Measurements from ENCODE around the gene DOCK9. TPM values are rescaled to one million over a fixed set of nuclear protein-coding genes. Genes with fewer than 3 reads are reported as not detected.

Gene DOCK9
- total RNA-seq, 1 donor from 2014 or later: 97.6 TPM

- intact Hi-C loops (cut with micrococcal nuclease): no loop called here
Observed at GRCh38 chr13:98802559-98802958, 175.3 kb downstream of the DOCK9 start.

- intact Hi-C loops (cut with micrococcal nuclease): no loop called here
Observed at GRCh38 chr13:98801626-98802418, 176.0 kb downstream of the DOCK9 start.

- intact Hi-C loops (cut with micrococcal nuclease): no loop called here
Observed at GRCh38 chr13:98800078-98800477, 177.8 kb downstream of the DOCK9 start.

- intact Hi-C loops (cut with micrococcal nuclease): no loop called here
Observed at GRCh38 chr13:98798849-98799645, 178.8 kb downstream of the DOCK9 start.

- intact Hi-C loops (cut with micrococcal nuclease): no loop called here
Observed at GRCh38 chr13:98797456-98797855, 180.4 kb downstream of the DOCK9 start.

GRCh38 chr13:98796798-98797197, 181.1 kb downstream of the DOCK9 start:
- intact Hi-C loops (cut with micrococcal nuclease): no loop called here

- intact Hi-C loops (cut with micrococcal nuclease): no loop called here
Observed at GRCh38 chr13:98796191-98796590, 181.7 kb downstream of the DOCK9 start.

GRCh38 chr13:98795220-98795619, 182.6 kb downstream of the DOCK9 start:
- intact Hi-C loops (cut with micrococcal nuclease): no loop called here

GRCh38 chr13:98794498-98794897, 183.4 kb downstream of the DOCK9 start:
- intact Hi-C loops (cut with micrococcal nuclease): no loop called here

GRCh38 chr13:98792785-98793495, 184.9 kb downstream of the DOCK9 start:
- intact Hi-C loops (cut with micrococcal nuclease): no loop called here

GRCh38 chr13:98792321-98792720, 185.5 kb downstream of the DOCK9 start:
- intact Hi-C loops (cut with micrococcal nuclease): no loop called here

- intact Hi-C loops (cut with micrococcal nuclease): no loop called here
Observed at GRCh38 chr13:98791611-98792010, 186.3 kb downstream of the DOCK9 start.

GRCh38 chr13:98787996-98788395, 189.9 kb downstream of the DOCK9 start:
- intact Hi-C loops (cut with micrococcal nuclease): no loop called here

GRCh38 chr13:98787173-98787572, 190.7 kb downstream of the DOCK9 start:
- intact Hi-C loops (cut with micrococcal nuclease): no loop called here

GRCh38 chr13:98786023-98786422, 191.8 kb downstream of the DOCK9 start:
- intact Hi-C loops (cut with micrococcal nuclease): no loop called here

- intact Hi-C loops (cut with micrococcal nuclease): no loop called here
Observed at GRCh38 chr13:98785405-98785804, 192.5 kb downstream of the DOCK9 start.

- intact Hi-C loops (cut with micrococcal nuclease): no loop called here
Observed at GRCh38 chr13:98784666-98785065, 193.2 kb downstream of the DOCK9 start.

GRCh38 chr13:98783856-98784478, 193.9 kb downstream of the DOCK9 start:
- intact Hi-C loops (cut with micrococcal nuclease): no loop called here

GRCh38 chr13:98782654-98783053, 195.2 kb downstream of the DOCK9 start:
- intact Hi-C loops (cut with micrococcal nuclease): no loop called here

GRCh38 chr13:98781905-98782304, 196.0 kb downstream of the DOCK9 start:
- intact Hi-C loops (cut with micrococcal nuclease): no loop called here

- intact Hi-C loops (cut with micrococcal nuclease): no loop called here
Observed at GRCh38 chr13:98781470-98781869, 196.4 kb downstream of the DOCK9 start.

All from T-helper 1 cell treated with Interleukin-12 subunit alpha and Interleukin-12 subunit beta and Interleukin-4 antibody, amounts not matched to agents 30 ng/mL and 1 ng/mL, for 36 hours (primary cell).